Rectal smooth muscle tissue (tissue), 1 donor: ENCODE results near the gene NUMA1.

Experiments
- H3K27ac ChIP-seq: one replicate; pipeline ENCODE4 v1.7.0; 2013; ENCODE audit warnings: low read depth, low read length, inconsistent platforms
- H3K27me3 ChIP-seq: one replicate; pipeline ENCODE4 v1.7.0; 2013; ENCODE audit warnings: low read length; ENCODE audit not compliant: control insufficient read depth, insufficient read depth
- H3K36me3 ChIP-seq: one replicate; pipeline ENCODE4 v1.7.0; 2013; ENCODE audit warnings: low read length; ENCODE audit not compliant: control insufficient read depth, insufficient read depth
- H3K4me1 ChIP-seq: one replicate; pipeline ENCODE4 v1.7.0; 2013; ENCODE audit warnings: low read length; ENCODE audit not compliant: control insufficient read depth, insufficient read depth
- H3K4me3 ChIP-seq: one replicate; pipeline ENCODE4 v1.7.0; 2013; ENCODE audit warnings: low read length
- H3K9ac ChIP-seq: one replicate; pipeline ENCODE4 v1.7.0; 2013; ENCODE audit warnings: low read length

The NUMA1 gene

DNA sequence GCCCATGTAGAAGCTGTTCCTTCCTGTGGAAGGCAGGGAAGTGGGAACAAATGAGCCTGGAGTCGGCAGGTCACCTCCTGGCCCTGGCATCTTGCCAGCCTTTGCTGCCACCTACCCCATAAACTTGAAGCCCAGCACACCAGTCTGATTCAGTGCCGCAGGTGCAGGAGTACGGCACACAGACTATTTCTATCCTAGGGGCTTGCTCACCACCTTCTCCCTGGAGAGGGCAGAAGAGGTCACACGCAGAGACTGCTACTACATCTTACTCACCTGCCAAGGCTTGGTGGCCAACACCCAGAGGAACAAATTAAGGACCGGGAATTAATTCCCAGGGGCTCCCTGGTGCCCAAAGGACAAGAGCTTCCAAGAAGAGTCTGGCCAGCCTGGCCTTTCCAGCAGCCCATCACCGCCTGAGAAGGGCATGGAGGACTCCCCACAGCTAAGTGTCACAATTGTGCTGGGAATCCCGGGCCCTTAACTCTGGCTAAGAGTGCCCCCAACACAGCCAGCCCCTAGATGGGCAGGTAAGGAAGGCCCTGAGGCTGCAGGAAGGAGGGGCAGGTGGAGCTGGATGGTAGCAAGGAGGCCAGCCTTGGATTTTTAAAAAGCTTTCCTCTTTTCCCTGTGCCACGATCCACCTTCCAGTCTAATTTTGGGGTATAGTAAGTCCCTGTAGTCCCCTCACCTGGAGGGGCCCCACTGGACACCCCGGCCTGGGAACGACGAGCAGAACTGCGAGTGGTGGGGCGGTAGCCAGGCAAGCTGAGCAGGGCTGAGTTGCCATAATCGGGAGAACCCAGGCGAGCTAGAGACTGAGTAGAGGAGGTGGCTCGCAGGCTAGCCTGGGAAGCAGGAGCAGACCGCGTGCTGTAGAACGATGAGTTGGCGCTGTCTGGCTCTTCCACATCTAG, 74.7 kb downstream of the NUMA1 start:
- H3K4me3 ChIP-seq: no peak overlapping the region
- H3K9ac ChIP-seq: no peak overlapping the region
- peaks cover 7% of the 10 kb centered on the region for H3K4me1 ChIP-seq
- H3K36me3 ChIP-seq: peaks cover 82% of the 10 kb centered on the region
- H3K27me3 ChIP-seq: no peaks in the 10 kb centered on the region
- no peak overlapping the region for H3K27ac ChIP-seq

GRCh38 chr11:72004515-72005346, 75.6 kb downstream of the NUMA1 start:
- Histone ChIP-seq H3K4me3 (no peak overlapping the region), H3K9ac (no peak overlapping the region), H3K27ac (no peak overlapping the region), H3K4me1 (peaks cover 16% of the 10 kb centered on the region), H3K36me3 (peaks cover 73% of the 10 kb centered on the region), H3K27me3 (no peaks in the 10 kb centered on the region)

DNA sequence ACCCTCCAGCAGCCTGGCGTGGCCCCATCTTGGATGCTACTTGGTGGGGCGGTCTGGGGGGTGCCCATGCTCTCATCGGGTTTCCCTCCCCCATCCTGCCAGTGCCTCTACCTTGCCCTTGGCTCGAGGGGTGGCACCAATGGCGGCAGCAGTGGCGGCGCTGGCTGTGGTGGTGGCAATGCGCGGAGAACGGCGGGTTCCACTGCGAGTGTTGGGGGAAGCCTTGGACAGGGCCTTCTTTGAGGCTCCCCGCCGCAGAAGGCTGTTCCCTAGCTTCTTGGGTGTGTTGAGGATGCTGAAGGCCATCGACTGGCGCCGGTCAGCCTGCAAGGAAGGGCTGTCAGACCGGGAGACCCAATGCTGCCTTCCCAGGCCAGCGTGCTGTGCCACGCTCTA, 76.6 kb downstream of the NUMA1 start:
- Histone ChIP-seq H3K36me3 (peaks cover 66% of the 10 kb centered on the region), H3K4me1 (peaks cover 19% of the 10 kb centered on the region), H3K9ac (no peak overlapping the region), H3K4me3 (no peak overlapping the region), H3K27ac (no peak overlapping the region), H3K27me3 (no peaks in the 10 kb centered on the region)

GRCh38 chr11:72002841-72003775, 77.2 kb downstream of the NUMA1 start:
- no peak overlapping the region for H3K9ac ChIP-seq
- no peaks in the 10 kb centered on the region for H3K27me3 ChIP-seq
- H3K27ac ChIP-seq: no peak overlapping the region
- peaks cover 19% of the 10 kb centered on the region for H3K4me1 ChIP-seq
- H3K36me3 ChIP-seq: peaks cover 60% of the 10 kb centered on the region
- H3K4me3 ChIP-seq: no peak overlapping the region

DNA sequence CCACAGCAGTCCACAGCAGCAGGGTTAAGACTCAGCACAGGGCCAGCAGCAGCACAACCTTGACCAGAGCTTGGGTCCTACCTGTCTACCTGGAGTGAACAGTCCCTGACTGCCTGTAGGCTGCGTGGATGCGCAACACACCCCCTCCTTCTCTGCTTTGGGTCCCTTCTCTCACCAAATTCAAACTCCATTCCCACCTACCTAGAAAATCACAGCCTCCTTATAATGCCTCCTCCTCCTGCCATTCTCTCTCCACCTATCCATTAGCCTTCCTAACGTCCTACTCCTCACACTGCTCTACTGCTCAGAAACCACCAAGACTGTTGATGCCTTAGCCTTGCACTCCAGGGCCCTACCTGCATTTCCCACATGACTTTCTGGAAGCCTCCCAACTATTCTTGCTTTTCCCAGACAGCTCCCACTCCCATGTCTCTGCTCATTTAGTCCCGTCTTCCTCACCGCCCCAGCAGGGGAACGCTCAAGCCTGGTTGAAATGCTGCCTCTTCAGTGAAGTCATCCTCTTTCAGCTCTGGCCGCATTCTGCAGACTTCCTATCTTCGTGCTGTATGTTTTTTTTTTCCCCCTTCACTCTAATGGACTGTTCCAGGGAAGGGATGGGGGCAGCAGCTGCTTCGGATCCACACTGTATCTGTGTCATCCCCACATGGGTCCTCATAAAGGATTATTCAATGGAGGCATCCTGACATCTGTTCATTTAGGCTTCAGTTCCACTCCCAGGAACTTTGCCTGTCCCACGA, 78.3 kb downstream of the NUMA1 start:
- Histone ChIP-seq H3K4me3 (no peak overlapping the region), H3K4me1 (peaks cover 19% of the 10 kb centered on the region), H3K27ac (peak overlapping the region; percentile 6), H3K36me3 (peaks cover 50% of the 10 kb centered on the region), H3K9ac (no peak overlapping the region), H3K27me3 (no peaks in the 10 kb centered on the region)

- no peak overlapping the region for H3K4me3 ChIP-seq
- H3K4me1 ChIP-seq: peaks cover 19% of the 10 kb centered on the region
- H3K36me3 ChIP-seq: peaks cover 43% of the 10 kb centered on the region
- no peaks in the 10 kb centered on the region for H3K27me3 ChIP-seq
- no peak overlapping the region for H3K27ac ChIP-seq
- H3K9ac ChIP-seq: no peak overlapping the region
These were observed 79.1 kb downstream of the NUMA1 start for GRCh38 chr11:72001285-72001684.

DNA sequence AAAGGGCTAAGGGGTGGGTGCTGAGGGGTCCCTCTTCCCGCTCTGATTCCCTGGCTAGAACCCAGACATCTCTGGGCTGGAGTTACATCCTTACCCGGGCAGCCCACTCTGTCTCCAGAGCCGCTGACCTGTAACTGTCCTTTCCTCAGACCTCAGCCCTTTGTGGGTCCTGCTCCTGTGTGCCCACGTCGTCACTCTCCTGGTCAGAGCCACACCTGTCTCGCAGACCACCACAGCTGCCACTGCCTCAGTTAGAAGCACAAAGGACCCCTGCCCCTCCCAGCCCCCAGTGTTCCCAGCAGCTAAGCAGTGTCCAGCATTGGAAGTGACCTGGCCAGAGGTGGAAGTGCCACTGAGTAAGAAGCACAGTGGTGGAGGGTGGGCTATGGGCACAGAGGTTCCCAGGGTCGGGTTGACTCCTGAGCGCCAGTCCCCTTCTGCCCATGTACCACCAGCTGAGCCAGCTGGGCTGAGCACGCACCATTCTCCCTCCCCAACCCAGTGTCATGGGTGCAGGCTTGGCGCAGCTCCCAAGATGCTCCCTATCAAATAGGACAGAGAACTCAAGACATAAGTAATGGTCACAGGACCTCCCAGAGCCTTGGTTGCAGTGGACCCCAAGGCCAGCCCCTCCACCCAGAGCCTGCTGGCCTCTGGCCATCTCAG, 80.0 kb downstream of the NUMA1 start:
- peak overlapping the region; percentile 65 for H3K27ac ChIP-seq
- peak overlapping the region; percentile 4 for H3K9ac ChIP-seq
- peaks cover 33% of the 10 kb centered on the region for H3K36me3 ChIP-seq
- no peak overlapping the region for H3K4me3 ChIP-seq
- peaks cover 19% of the 10 kb centered on the region for H3K4me1 ChIP-seq
- no peaks in the 10 kb centered on the region for H3K27me3 ChIP-seq

DNA sequence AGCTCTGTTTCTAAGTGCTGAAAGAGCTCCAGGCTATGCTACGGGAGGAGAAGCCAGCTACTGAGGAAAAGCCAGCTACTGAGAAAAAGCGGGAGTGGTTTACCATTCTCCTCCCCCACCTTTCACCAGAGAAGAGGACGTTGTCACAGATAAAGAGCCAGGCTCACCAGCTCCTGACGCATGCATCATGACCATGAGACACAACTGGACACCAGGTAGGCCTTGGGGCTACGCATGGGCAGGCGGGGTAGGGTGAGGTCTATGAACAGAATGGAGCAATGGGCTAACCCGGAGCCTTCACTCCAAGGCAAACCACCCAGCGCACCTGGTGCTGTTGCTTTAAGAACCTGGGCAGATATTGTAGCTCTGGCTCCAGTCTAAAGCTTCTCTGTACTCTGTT, 80.5 kb downstream of the NUMA1 start:
- Histone ChIP-seq H3K27me3 (no peaks in the 10 kb centered on the region), H3K36me3 (peaks cover 28% of the 10 kb centered on the region), H3K27ac (peak overlapping the region; percentile 65), H3K9ac (peak overlapping the region; percentile 4), H3K4me1 (peaks cover 19% of the 10 kb centered on the region), H3K4me3 (peak overlapping the region; percentile 50)

DNA sequence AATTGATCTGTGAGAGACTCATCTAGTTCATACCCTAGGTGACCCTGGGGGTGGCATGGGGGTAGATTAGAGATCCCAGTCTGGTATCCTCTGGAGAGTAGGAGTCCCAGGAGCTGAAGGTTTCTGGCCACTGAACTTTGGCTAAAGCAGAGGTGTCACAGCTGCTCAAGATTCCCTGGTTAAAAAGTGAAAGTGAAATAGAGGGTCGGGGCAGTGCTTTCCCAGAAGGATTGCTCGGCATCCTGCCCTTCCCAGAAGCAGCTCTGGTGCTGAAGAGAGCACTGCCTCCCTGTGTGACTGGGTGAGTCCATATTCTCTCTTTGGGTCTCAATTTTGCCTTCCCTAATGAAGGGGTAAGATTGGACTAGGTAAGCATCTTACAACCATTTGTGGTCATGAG, 81.0 kb downstream of the NUMA1 start:
- Histone ChIP-seq H3K4me3 (peak overlapping the region; percentile 50), H3K4me1 (peaks cover 19% of the 10 kb centered on the region), H3K9ac (peak overlapping the region; percentile 25), H3K27me3 (no peaks in the 10 kb centered on the region), H3K36me3 (peaks cover 24% of the 10 kb centered on the region), H3K27ac (peak overlapping the region; percentile 65)

GRCh38 chr11:71998649-71999310, 81.6 kb downstream of the NUMA1 start, which contains the start of gene IL18BP:
IL18BP (plus strand) TSS chr11:71998909; CDS start chr11:71999985, 1,076 bp downstream.
- peaks cover 18% of the 10 kb centered on the region for H3K36me3 ChIP-seq
- no peaks in the 10 kb centered on the region for H3K27me3 ChIP-seq
- H3K9ac ChIP-seq: peak within 1 kb of the TSS; percentile 25
- peak within 1 kb of the TSS; percentile 65 for H3K27ac ChIP-seq
- H3K4me1 ChIP-seq: peaks cover 19% of the 10 kb centered on the region
- H3K4me3 ChIP-seq: peak within 1 kb of the TSS; percentile 50
